OCI-LY7 (cell line): ENCODE measurements around the gene SP6. TPM values are rescaled to one million over a fixed set of nuclear protein-coding genes. Genes with fewer than 3 reads are reported as not detected.

Experiments
- BruUV-seq: library from RNA; stranded (reverse); fragments of 400-500 nt; replicated peaks from 2 replicates; lab custom pipeline; 2021; lab: Mats Ljungman, UMichigan
- CTCF ChIA-PET: fragments of 300-600 bp; sonication (Branson Sonifier 250); formaldehyde crosslinking; loops from one replicate; lab custom pipeline; 2022; ENCODE audit warnings: antibody characterized with exemption; ENCODE audit not compliant: unreplicated experiment; lab: Charles Lee
- POLR2A ChIA-PET: fragments of 300-600 bp; sonication (Branson Sonifier 250); formaldehyde crosslinking; loops from one replicate; lab custom pipeline; 2022; ENCODE audit warnings: antibody characterized with exemption; lab: Charles Lee
- DNase-seq: peaks from one replicate; pipeline ENCODE4 v3.0.0-alpha.2; 2015; ENCODE audit warnings: low spot score
- H2AFZ ChIP-seq: fragments of 200-600 bp; sonication (generic), shearing (Covaris generic); 2 replicates; pipeline ENCODE4 v1.6.1; 2014; ENCODE audit warnings: mild to moderate bottlenecking, antibody characterized with exemption, low read length, moderate library complexity
- H3K27ac ChIP-seq: fragments of 200-600 bp; sonication (generic); 2 replicates; pipeline ENCODE4 v1.5.1; 2014; ENCODE audit warnings: mixed run types, low read depth, mild to moderate bottlenecking, moderate library complexity, low read length, inconsistent platforms; ENCODE audit not compliant: poor library complexity, severe bottlenecking
- H3K36me3 ChIP-seq: fragments of 200-600 bp; sonication (generic); 2 replicates; pipeline ENCODE4 v1.6.1; 2014; ENCODE audit warnings: mild to moderate bottlenecking, antibody characterized with exemption, low read length, moderate library complexity, mixed read lengths; ENCODE audit not compliant: insufficient read depth
- H3K4me1 ChIP-seq: fragments of 200-600 bp; sonication (generic); 2 replicates; pipeline ENCODE4 v1.5.1; 2014; ENCODE audit warnings: mild to moderate bottlenecking, low read length; ENCODE audit not compliant: insufficient read depth, poor library complexity, severe bottlenecking
- H3K4me2 ChIP-seq: fragments of 200-600 bp; sonication (generic); 2 replicates; pipeline ENCODE4 v1.6.1; 2014; ENCODE audit warnings: mild to moderate bottlenecking, low read length
- H3K4me3 ChIP-seq: fragments of 200-600 bp; sonication (generic); 2 replicates; pipeline ENCODE4 v1.5.1; 2014; ENCODE audit warnings: mild to moderate bottlenecking, low read depth, low read length; ENCODE audit not compliant: poor library complexity, severe bottlenecking
- H3K79me2 ChIP-seq: fragments of 200-600 bp; sonication (generic); 2 replicates; pipeline ENCODE4 v1.6.1; 2016; ENCODE audit warnings: low read depth, mild to moderate bottlenecking, low read length, moderate library complexity, mixed read lengths; ENCODE audit not compliant: insufficient read depth
- H3K9me2 ChIP-seq: fragments of 200-600 bp; sonication (generic); 2 replicates; pipeline ENCODE4 v1.6.1; 2016; ENCODE audit warnings: mild to moderate bottlenecking, low read length, mixed read lengths; ENCODE audit not compliant: insufficient read depth
- H3K9me3 ChIP-seq: fragments of 200-600 bp; sonication (generic); 2 replicates; pipeline ENCODE4 v1.6.1; 2014; ENCODE audit warnings: mild to moderate bottlenecking, mixed run types, low read length, mixed read lengths
- H4K20me1 ChIP-seq: fragments of 200-600 bp; sonication (generic); 2 replicates; pipeline ENCODE4 v1.6.1; 2014; ENCODE audit warnings: mild to moderate bottlenecking, antibody characterized with exemption, low read length, moderate library complexity, mixed read lengths; ENCODE audit not compliant: insufficient read depth
- EZH2phosphoT487 ChIP-seq: fragments of 200-600 bp; sonication (generic); IDR thresholded peaks from 2 replicates; pipeline ENCODE4 v1.6.1; 2018; ENCODE audit warnings: low read depth, borderline replicate concordance, mild to moderate bottlenecking, mixed run types, antibody characterized with exemption, low read length, moderate library complexity, mixed read lengths
- intact Hi-C: fragments of 100-400 bp; cut with micrococcal nuclease; formaldehyde crosslinking; loops from one replicate; pipeline ENCODE4 v1.10.0; 2022; ENCODE audit not compliant: unreplicated experiment
- total RNA-seq, 2 experiments: library from RNA; depleted of rRNA in 1 of 2; stranded (reverse); fragments of >200 nt in 1 of 2; shearing (Covaris generic) in 1 of 2; gene quantifications; 2 replicates each; pipeline ENCODE4 v1.2.3, GENCODE V29; 2014 to 2022
- TF ChIP-seq, protein P1 (sequence below): fragments of 200-600 bp; sonication (generic); conservative IDR thresholded peaks from 2 replicates; pipeline ENCODE4 v1.5.1; 2014; ENCODE audit warnings: mild to moderate bottlenecking, antibody characterized with exemption, low read length, moderate library complexity, mixed read lengths

The SP6 gene
- total RNA-seq, 2 experiments from 2014 or later = 0.08 to 0.22 TPM

DNA sequence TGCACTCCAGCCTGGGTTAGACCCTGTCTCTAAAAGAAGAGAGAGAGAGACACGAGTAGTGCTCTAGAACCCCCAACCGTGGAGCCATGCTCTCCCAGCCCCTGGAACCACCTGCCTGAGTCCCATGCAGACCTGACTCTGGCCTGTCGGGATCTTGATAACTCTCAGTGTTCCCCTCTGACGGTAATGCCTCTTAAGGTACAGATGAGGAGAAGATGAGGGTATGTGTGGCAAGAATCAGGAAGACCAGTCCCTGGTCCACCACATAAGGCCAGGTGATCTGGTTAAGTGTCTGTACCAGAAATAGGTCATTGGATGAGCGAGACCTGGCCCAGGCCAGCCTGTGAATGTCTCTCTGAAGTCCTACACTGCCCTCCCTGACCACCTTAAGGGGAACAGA is 47.8 kb downstream of the SP6 start:
- no peak for DNase-seq
- Histone ChIP-seq H3K27ac (no peak overlapping the region), H3K9me3 (no peaks in the 10 kb centered on the region), H3K36me3 (peaks cover 4% of the 10 kb centered on the region; the same call in 1 of the 2 replicates), H2AFZ (no peak overlapping the region), H4K20me1 (no peaks in the 10 kb centered on the region), H3K4me3 (no peak overlapping the region), H3K79me2 (no peaks in the 10 kb centered on the region), H3K4me2 (no peak overlapping the region), H3K4me1 (no peaks in the 10 kb centered on the region), H3K9me2 (no peaks in the 10 kb centered on the region)
- intact Hi-C loops = no loop called here
- POLR2A ChIA-PET = no interaction called here
- CTCF ChIA-PET = no interaction called here
- no TSS peak for BruUV-seq
- TF ChIP-seq, protein P1, sequence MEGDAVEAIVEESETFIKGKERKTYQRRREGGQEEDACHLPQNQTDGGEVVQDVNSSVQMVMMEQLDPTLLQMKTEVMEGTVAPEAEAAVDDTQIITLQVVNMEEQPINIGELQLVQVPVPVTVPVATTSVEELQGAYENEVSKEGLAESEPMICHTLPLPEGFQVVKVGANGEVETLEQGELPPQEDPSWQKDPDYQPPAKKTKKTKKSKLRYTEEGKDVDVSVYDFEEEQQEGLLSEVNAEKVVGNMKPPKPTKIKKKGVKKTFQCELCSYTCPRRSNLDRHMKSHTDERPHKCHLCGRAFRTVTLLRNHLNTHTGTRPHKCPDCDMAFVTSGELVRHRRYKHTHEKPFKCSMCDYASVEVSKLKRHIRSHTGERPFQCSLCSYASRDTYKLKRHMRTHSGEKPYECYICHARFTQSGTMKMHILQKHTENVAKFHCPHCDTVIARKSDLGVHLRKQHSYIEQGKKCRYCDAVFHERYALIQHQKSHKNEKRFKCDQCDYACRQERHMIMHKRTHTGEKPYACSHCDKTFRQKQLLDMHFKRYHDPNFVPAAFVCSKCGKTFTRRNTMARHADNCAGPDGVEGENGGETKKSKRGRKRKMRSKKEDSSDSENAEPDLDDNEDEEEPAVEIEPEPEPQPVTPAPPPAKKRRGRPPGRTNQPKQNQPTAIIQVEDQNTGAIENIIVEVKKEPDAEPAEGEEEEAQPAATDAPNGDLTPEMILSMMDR = no peak
- TF ChIP-seq EZH2phosphoT487 = no peak

DNA sequence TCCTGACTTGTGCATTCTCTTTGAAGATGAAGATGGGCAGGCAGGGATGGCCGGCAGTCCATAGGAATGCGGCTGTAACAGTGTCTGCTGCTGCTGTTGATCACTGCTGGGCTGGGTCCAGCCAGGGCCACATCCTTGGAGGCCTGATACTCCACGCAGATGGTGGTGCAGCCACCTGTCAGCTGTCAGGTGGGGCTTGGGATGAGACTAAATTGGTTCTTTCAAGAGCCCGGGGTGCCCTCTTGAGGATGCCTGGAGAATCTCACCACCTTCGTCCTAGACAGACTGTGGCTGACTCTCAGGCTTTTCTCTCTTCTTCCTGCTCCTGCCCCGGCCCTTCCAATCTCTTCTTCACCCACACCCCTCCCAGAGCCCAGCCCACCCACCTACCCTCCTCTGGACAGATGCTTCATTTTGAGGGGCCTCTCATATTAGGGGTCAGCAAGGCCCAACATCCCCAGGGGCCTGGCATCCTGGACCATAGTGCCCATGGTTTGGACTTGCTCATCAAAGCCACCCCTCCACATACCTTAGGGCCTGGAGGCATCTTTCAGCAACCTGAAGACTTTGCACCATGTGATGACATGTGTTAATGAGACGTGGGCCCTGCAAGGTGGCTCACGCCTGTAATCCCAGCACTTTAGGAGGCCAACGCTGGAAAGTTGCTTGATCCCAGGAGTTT is 48.5 kb downstream of the SP6 start:
- H3K4me2 ChIP-seq = no peak overlapping the region
- peaks cover 4% of the 10 kb centered on the region; the same call in 1 of the 2 replicates for H3K36me3 ChIP-seq
- intact Hi-C loops = loop anchor here (1.0 kb wide), 2 partner anchors 26 to 103 kb away; no protein-coding TSS in a partner anchor
- peak; percentile 81 for DNase-seq
- ChIA-PET POLR2A (no interaction called here), CTCF (no interaction called here)
- H3K4me1 ChIP-seq = no peaks in the 10 kb centered on the region
- BruUV-seq = no TSS peak
- no peak overlapping the region for H3K27ac ChIP-seq
- TF ChIP-seq EZH2phosphoT487 = no peak
- TF ChIP-seq, protein P1 = peak; percentile 85
- no peak overlapping the region for H2AFZ ChIP-seq
- no peaks in the 10 kb centered on the region for H3K9me2 ChIP-seq
- H3K4me3 ChIP-seq = no peak overlapping the region
- H4K20me1 ChIP-seq = no peaks in the 10 kb centered on the region
- H3K79me2 ChIP-seq = no peaks in the 10 kb centered on the region
- H3K9me3 ChIP-seq = no peaks in the 10 kb centered on the region

DNA sequence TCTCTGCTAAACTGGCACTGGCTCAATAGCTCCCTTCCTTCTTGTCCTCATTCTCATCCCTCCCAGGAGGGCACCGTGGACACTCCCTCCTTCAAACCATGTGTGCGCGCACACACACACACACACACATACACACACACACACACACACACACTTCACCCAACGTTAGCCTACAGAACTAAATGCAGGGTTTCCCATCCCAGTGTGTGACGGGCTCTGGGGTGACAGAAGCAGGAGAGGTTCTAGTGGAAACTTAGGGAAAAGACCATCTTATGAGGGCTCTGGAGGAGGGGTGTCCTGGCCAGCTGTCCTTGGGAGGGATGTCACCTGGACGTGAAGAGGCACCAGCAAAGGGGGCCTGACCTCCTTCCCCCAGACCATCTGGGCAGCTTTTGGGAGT is 49.1 kb downstream of the SP6 start:
- Histone ChIP-seq H3K9me2 (no peaks in the 10 kb centered on the region), H3K79me2 (no peaks in the 10 kb centered on the region), H3K9me3 (no peaks in the 10 kb centered on the region), H3K36me3 (peaks cover 4% of the 10 kb centered on the region; the same call in 1 of the 2 replicates), H4K20me1 (no peaks in the 10 kb centered on the region), H2AFZ (no peak overlapping the region), H3K4me1 (no peaks in the 10 kb centered on the region), H3K27ac (no peak overlapping the region), H3K4me2 (no peak overlapping the region), H3K4me3 (no peak overlapping the region)
- POLR2A ChIA-PET = no interaction called here
- CTCF ChIA-PET = no interaction called here
- intact Hi-C loops = loop anchor here (1.0 kb wide), 2 partner anchors 26 to 103 kb away; no protein-coding TSS in a partner anchor
- no peak for DNase-seq
- no TSS peak for BruUV-seq
- TF ChIP-seq EZH2phosphoT487 = no peak
- TF ChIP-seq, protein P1 = no peak
